ENCODE results near the gene CDC26. TPM values are rescaled to one million over a fixed set of nuclear protein-coding genes. Genes with fewer than 3 reads are reported as not detected.

Gene CDC26
- total and polyA plus RNA-seq, 12 donors: 25.7 to 63.7 (median 29.3) TPM

DNA sequence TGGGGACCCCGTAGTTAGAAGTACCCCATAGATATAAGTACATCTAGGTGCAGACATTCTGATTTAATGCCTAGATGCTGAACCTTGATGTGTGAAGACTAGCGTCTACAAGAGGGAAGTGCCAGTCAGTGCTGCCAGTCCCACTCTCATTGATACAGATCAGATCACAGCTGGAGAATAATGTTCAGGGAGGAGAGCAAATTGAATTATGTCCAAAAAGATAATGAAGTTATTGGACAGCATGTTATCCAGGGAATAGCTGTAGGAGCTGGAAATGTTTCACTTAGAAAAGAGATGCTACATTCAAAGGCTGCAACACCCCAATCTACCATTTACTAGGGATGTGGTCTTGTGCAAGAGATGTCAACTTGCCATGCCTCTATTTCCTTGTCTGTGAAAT is 43.7 kb upstream of the CDC26 start:
- H3K27me3 ChIP-seq: no peaks in the 10 kb centered on the region
- peaks cover 0 to 17% of the 10 kb centered on the region in 2 donors for H3K36me3 ChIP-seq (replicated peaks in 1 of 2)
- no peak overlapping the region for H3K4me3 ChIP-seq
- no peak for TF ChIP-seq POLR2A (IDR thresholded peaks at IDR 0.05)
- TF ChIP-seq, protein P1, sequence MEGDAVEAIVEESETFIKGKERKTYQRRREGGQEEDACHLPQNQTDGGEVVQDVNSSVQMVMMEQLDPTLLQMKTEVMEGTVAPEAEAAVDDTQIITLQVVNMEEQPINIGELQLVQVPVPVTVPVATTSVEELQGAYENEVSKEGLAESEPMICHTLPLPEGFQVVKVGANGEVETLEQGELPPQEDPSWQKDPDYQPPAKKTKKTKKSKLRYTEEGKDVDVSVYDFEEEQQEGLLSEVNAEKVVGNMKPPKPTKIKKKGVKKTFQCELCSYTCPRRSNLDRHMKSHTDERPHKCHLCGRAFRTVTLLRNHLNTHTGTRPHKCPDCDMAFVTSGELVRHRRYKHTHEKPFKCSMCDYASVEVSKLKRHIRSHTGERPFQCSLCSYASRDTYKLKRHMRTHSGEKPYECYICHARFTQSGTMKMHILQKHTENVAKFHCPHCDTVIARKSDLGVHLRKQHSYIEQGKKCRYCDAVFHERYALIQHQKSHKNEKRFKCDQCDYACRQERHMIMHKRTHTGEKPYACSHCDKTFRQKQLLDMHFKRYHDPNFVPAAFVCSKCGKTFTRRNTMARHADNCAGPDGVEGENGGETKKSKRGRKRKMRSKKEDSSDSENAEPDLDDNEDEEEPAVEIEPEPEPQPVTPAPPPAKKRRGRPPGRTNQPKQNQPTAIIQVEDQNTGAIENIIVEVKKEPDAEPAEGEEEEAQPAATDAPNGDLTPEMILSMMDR (IDR thresholded peaks at IDR 0.05): no peak
- no peaks in the 10 kb centered on the region for H3K9me3 ChIP-seq (replicated peaks in 1 of 3)
- H3K4me1 ChIP-seq (replicated peaks in 1 of 2): no peaks in the 10 kb centered on the region
- DNase-seq: no peak
- intact Hi-C loops (cut with DNase I): no loop called here
- WGBS, 4 donors: 78 to 100% (median 89%) methylated on average over 2 of the region's 2 CpGs
- no peak overlapping the region for H3K27ac ChIP-seq

DNA sequence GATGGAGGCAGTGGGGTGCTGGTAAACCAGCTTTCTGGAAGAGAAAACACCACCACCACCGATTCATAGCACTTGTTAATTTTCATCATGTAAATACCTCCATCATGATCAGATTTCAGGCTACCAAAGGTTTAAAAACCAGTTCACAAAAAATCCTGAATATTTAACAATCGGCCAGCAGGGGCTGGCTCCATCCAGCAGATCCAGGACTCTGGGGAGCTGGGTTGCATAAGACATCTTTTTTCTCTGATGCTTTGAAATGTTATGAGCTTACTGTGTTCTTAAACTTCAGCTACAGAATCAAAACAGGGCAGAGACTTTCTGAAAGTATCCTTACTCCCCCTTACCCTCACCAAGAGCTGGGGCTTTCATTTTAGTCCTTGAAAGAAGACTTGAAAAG is 42.4 kb upstream of the CDC26 start:
- no peaks in the 10 kb centered on the region for H3K27me3 ChIP-seq
- WGBS, 4 donors: 69 to 89% (median 82%) methylated on average over 2 of the region's 2 CpGs
- no peak overlapping the region for H3K4me3 ChIP-seq
- H3K4me1 ChIP-seq (replicated peaks in 1 of 2): no peaks in the 10 kb centered on the region
- no peak for TF ChIP-seq POLR2A (IDR thresholded peaks at IDR 0.05)
- TF ChIP-seq, protein P1 (IDR thresholded peaks at IDR 0.05): peak in 1 of 6 experiments; percentile 7
- H3K9me3 ChIP-seq (replicated peaks in 1 of 3): no peaks in the 10 kb centered on the region
- no peak overlapping the region for H3K27ac ChIP-seq
- intact Hi-C loops (cut with DNase I): no loop called here
- peaks cover 0 to 17% of the 10 kb centered on the region in 2 donors for H3K36me3 ChIP-seq (replicated peaks in 1 of 2)
- peak in 1 of 7 donors; percentile 25 for DNase-seq

DNA sequence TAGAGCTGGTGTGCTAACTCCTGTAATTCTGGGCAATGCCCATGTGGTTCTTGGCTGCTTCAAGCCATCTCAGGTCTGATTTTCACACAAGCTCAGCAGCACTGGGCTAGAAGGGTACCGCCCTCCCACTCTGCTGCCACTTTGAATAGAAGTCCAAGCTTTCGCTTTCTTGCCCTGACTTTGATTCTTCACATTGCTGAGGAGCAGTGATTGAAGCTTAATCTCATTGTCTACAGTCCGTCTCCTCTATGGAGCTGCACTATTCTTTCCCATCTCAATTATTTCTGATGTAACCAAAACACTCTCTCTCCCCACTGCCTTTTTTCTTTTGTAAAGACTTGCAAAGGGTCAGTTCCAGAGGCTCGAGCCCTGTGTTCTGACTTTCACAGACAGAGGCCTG is 40.7 kb upstream of the CDC26 start:
- H3K9me3 ChIP-seq (replicated peaks in 1 of 3): no peaks in the 10 kb centered on the region
- TF ChIP-seq POLR2A (IDR thresholded peaks at IDR 0.05): no peak
- TF ChIP-seq, protein P1 (IDR thresholded peaks at IDR 0.05): no peak
- H3K36me3 ChIP-seq (replicated peaks in 1 of 2): peaks cover 0 to 17% of the 10 kb centered on the region in 2 donors
- 92 to 100% (median 95%) methylated on average over 4 of the region's 4 CpGs for WGBS, 4 donors
- no peak overlapping the region for H3K4me3 ChIP-seq
- H3K4me1 ChIP-seq (replicated peaks in 1 of 2): no peaks in the 10 kb centered on the region
- H3K27me3 ChIP-seq: no peaks in the 10 kb centered on the region
- H3K27ac ChIP-seq: no peak overlapping the region
- DNase-seq: no peak
- intact Hi-C loops (cut with DNase I): no loop called here

DNA sequence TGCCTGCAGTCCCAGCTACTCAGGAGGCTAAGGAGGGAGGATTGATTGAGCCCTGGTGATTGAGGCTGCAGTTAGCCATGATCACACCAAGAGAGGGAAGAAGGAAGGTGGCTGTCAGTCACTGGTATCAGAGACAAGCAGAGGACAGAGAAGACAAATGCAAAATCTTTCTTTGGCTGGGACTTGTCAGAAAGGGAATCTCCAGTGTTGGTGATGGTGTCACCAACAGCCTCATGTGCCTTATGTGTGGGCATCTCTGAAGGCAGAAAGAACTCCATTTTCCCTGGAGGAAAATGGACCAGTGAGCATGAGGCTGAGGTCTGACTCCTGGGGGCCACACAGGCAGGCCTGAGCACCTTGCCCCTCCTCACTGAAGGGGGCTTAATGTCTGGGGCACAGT is 39.9 kb upstream of the CDC26 start:
- no peaks in the 10 kb centered on the region for H3K27me3 ChIP-seq
- no peaks in the 10 kb centered on the region for H3K9me3 ChIP-seq (replicated peaks in 1 of 3)
- TF ChIP-seq, protein P1 (IDR thresholded peaks at IDR 0.05): no peak
- TF ChIP-seq POLR2A (IDR thresholded peaks at IDR 0.05): no peak
- no peak overlapping the region for H3K27ac ChIP-seq
- intact Hi-C loops (cut with DNase I): no loop called here
- no peak for DNase-seq
- peaks cover 0 to 15% of the 10 kb centered on the region in 2 donors for H3K36me3 ChIP-seq (replicated peaks in 1 of 2)
- no peak overlapping the region for H3K4me3 ChIP-seq
- H3K4me1 ChIP-seq (replicated peaks in 1 of 2): peaks cover 0 to 6% of the 10 kb centered on the region in 2 donors

Data from adrenal gland (tissue), 12 donors.